Prostate gland (tissue), 2 donors: Measurements from ENCODE around the gene NR5A1. TPM values are rescaled to one million over a fixed set of nuclear protein-coding genes. Genes with fewer than 3 reads are reported as not detected.

ENCODE experiments used
- DNase-seq: peaks from one replicate; pipeline ENCODE4 v3.0.0-alpha.2; 2019; ENCODE audit warnings: low spot score
- H3K27ac ChIP-seq, 2 donors: fragments of 200-600 bp; sonication (generic); 2 replicates each; pipeline ENCODE4 v1.5.1; 2017 to 2019
- H3K27me3 ChIP-seq: fragments of 200-600 bp; sonication (generic); replicated peaks from 2 replicates; pipeline ENCODE4 v1.5.1; 2019; ENCODE audit not compliant: insufficient read depth
- H3K36me3 ChIP-seq, 2 donors: fragments of 200-600 bp; sonication (generic); 1 replicate in 1 of 2; 2 replicates in 1 of 2; pipeline versions ENCODE4 v1.5.1 to v1.8.1; 2017 to 2019
- H3K4me1 ChIP-seq: fragments of 200-600 bp; sonication (generic); replicated peaks from 2 replicates; pipeline ENCODE4 v1.5.1; 2019
- H3K4me3 ChIP-seq, 2 donors: fragments of 200-600 bp; sonication (generic); 2 replicates each; pipeline ENCODE4 v1.5.1; 2017 to 2019
- H3K9me3 ChIP-seq: fragments of 200-600 bp; sonication (generic); 2 replicates; pipeline ENCODE4 v1.5.1; 2017
- CTCF ChIP-seq, 4 experiments: fragments of 200-600 bp in 2 of 4; fragments of 450-650 bp in 2 of 4; sonication (generic) in 2 of 4; IDR thresholded peaks; 1 replicate in 3 of 4; 2 replicates in 1 of 4; pipeline ENCODE4 v1.5.1; 2016 to 2019; ENCODE audit warnings: antibody characterized with exemption in 4 of 4, mild to moderate bottlenecking in 2 of 4, moderate library complexity in 2 of 4
- POLR2A ChIP-seq: fragments of 450-650 bp; IDR thresholded peaks from one replicate; pipeline ENCODE4 v1.6.1; 2016; ENCODE audit warnings: antibody characterized with exemption, mild to moderate bottlenecking
- POLR2AphosphoS5 ChIP-seq: sonication (generic); formaldehyde crosslinking; IDR thresholded peaks from one replicate; pipeline ENCODE4 v1.6.1; 2017; ENCODE audit warnings: antibody characterized with exemption
- WGBS: methylation state at CpG from one replicate; pipeline ENCODE4 v1.1.5; 2018; 5-methylcytosine and 5-hydroxymethylcytosine counted together
- intact Hi-C: fragments of 100-400 bp; cut with DNase I; formaldehyde crosslinking; loops from one replicate; pipeline ENCODE4 v1.14.2; 2022
- total RNA-seq, 2 donors: library from RNA; depleted of rRNA; stranded (reverse); fragments of >200 nt; gene quantifications; one replicate each; pipeline ENCODE4 v1.1.0, GENCODE V29; 2016

Gene NR5A1
- total RNA-seq, 2 donors from 2014 or later = 88.4 TPM; not detected in 1

- no peak for DNase-seq
- Histone ChIP-seq H3K27ac (no peak overlapping the region), H3K9me3 (no peaks in the 10 kb centered on the region), H3K4me1 (no peaks in the 10 kb centered on the region), H3K27me3 (no peaks in the 10 kb centered on the region), H3K4me3 (no peak overlapping the region), H3K36me3 (no peaks in the 10 kb centered on the region)
- 84% methylated on average over 3 of the region's 3 CpGs for WGBS
- TF ChIP-seq CTCF (IDR thresholded peaks at IDR 0.05) = no peak
- intact Hi-C loops = no loop called here
These were observed 20.6 kb upstream of the NR5A1 start for GRCh38 chr9:124527781-124528180.

- H3K27ac ChIP-seq = no peak overlapping the region
- no peak for TF ChIP-seq CTCF (IDR thresholded peaks at IDR 0.05)
- no peak for TF ChIP-seq POLR2A
- no peak for TF ChIP-seq POLR2AphosphoS5
- no peaks in the 10 kb centered on the region for H3K36me3 ChIP-seq
- 98% methylated on average over 2 of the region's 2 CpGs for WGBS
- no peak for DNase-seq
- no peak overlapping the region for H3K4me3 ChIP-seq
- no peaks in the 10 kb centered on the region for H3K27me3 ChIP-seq
- no peaks in the 10 kb centered on the region for H3K9me3 ChIP-seq
- intact Hi-C loops = no loop called here
- H3K4me1 ChIP-seq = no peaks in the 10 kb centered on the region
These were observed 19.0 kb upstream of the NR5A1 start for GRCh38 chr9:124526174-124526573.

GRCh38 chr9:124522121-124523098 lies 15.2 kb upstream of the NR5A1 start:
- H3K36me3 ChIP-seq = no peaks in the 10 kb centered on the region
- no peak overlapping the region for H3K27ac ChIP-seq
- intact Hi-C loops = no loop called here
- no peaks in the 10 kb centered on the region for H3K4me1 ChIP-seq
- TF ChIP-seq POLR2A (no peak), CTCF (IDR thresholded peaks at IDR 0.05) (no peak), POLR2AphosphoS5 (no peak)
- H3K27me3 ChIP-seq = no peaks in the 10 kb centered on the region
- H3K9me3 ChIP-seq = no peaks in the 10 kb centered on the region
- no peak for DNase-seq
- 77% methylated on average over 7 of the region's 7 CpGs for WGBS
- H3K4me3 ChIP-seq = no peak overlapping the region

GRCh38 chr9:124521142-124521541 lies 13.9 kb upstream of the NR5A1 start:
- Histone ChIP-seq H3K4me3 (no peak overlapping the region), H3K36me3 (no peaks in the 10 kb centered on the region), H3K4me1 (no peaks in the 10 kb centered on the region), H3K27ac (no peak overlapping the region), H3K9me3 (no peaks in the 10 kb centered on the region), H3K27me3 (no peaks in the 10 kb centered on the region)
- WGBS = 95% methylated on average over 3 of the region's 3 CpGs
- no peak for TF ChIP-seq POLR2A
- no peak for TF ChIP-seq POLR2AphosphoS5
- TF ChIP-seq CTCF (IDR thresholded peaks at IDR 0.05) = no peak
- no peak for DNase-seq
- intact Hi-C loops = no loop called here

- TF ChIP-seq CTCF (IDR thresholded peaks at IDR 0.05) (no peak), POLR2A (no peak), POLR2AphosphoS5 (no peak)
- intact Hi-C loops = no loop called here
- Histone ChIP-seq H3K9me3 (no peaks in the 10 kb centered on the region), H3K4me1 (no peaks in the 10 kb centered on the region), H3K27me3 (no peaks in the 10 kb centered on the region), H3K27ac (no peak overlapping the region), H3K4me3 (no peak overlapping the region), H3K36me3 (no peaks in the 10 kb centered on the region)
- DNase-seq = no peak
- WGBS = 70% methylated on average over 7 of the region's 7 CpGs
These were observed 13.0 kb upstream of the NR5A1 start for GRCh38 chr9:124520206-124520596.
